ENCODE measurements around the gene FUT6. TPM values are rescaled to one million over a fixed set of nuclear protein-coding genes. Genes with fewer than 3 reads are reported as not detected.
"Not testable (repeated sequence)": the region's sequence is repeated elsewhere in the genome, so short reads cannot be mapped to it uniquely, and the experiment has no call there.

FUT6 gene
- total RNA-seq, 4 donors from 2014 or later = 0.17 TPM; not detected in 3

GRCh38 chr19:5851302-5851701, 11.8 kb upstream of the FUT6 start, which contains the start of gene FUT3:
TSS of gene FUT3 (minus strand) at chr19:5851449.
- no peaks in the 10 kb centered on the region for H3K36me3 ChIP-seq
- DNase-seq (ENCODE audit: extremely low spot score) = no peak
- no peak within 1 kb of the TSS for H3K4me3 ChIP-seq
- no peak for TF ChIP-seq POLR2A (IDR thresholded peaks at IDR 0.05; ENCODE audit: low read depth)
- no peak for TF ChIP-seq CTCF (IDR thresholded peaks at IDR 0.05)
- TF ChIP-seq POLR2AphosphoS5 (IDR thresholded peaks at IDR 0.05) = no peak
- no peak for TF ChIP-seq EP300 (IDR thresholded peaks at IDR 0.05)
- no peaks in the 10 kb centered on the region for H3K27me3 ChIP-seq
- peaks cover 0 to 15% (median 12%) of the 10 kb centered on the region in 4 donors for H3K4me1 ChIP-seq
- 76% methylated on average over 10 of the region's 10 CpGs for WGBS
- H3K9me3 ChIP-seq = no peaks in the 10 kb centered on the region
- peak within 1 kb of the TSS in 1 of 4 donors; percentile 14 for H3K27ac ChIP-seq (replicated peaks in 1 of 4)
- intact Hi-C loops (cut with DNase I) = no loop called here

- TF ChIP-seq CTCF (IDR thresholded peaks at IDR 0.05) (no peak), POLR2AphosphoS5 (IDR thresholded peaks at IDR 0.05) (peak; percentile 41 to 54)
- WGBS = 11% methylated on average over 5 of the region's 5 CpGs
These were observed 11.3 kb upstream of the FUT6 start for GRCh38 chr19:5850743-5851293.

GRCh38 chr19:5850189-5850588, 10.7 kb upstream of the FUT6 start:
- WGBS = 83% methylated on average over 6 of the region's 6 CpGs
- H3K36me3 ChIP-seq = no peaks in the 10 kb centered on the region
- no peak for DNase-seq (ENCODE audit: extremely low spot score)
- intact Hi-C loops (cut with DNase I) = no loop called here
- TF ChIP-seq CTCF (IDR thresholded peaks at IDR 0.05) (no peak), EP300 (IDR thresholded peaks at IDR 0.05) (no peak), POLR2A (IDR thresholded peaks at IDR 0.05; ENCODE audit: low read depth) (no peak), POLR2AphosphoS5 (IDR thresholded peaks at IDR 0.05) (no peak)
- H3K27ac ChIP-seq (replicated peaks in 1 of 4) = no peak overlapping the region
- H3K4me1 ChIP-seq = peaks cover 0 to 15% (median 12%) of the 10 kb centered on the region in 4 donors
- no peak overlapping the region for H3K4me3 ChIP-seq
- H3K9me3 ChIP-seq = no peaks in the 10 kb centered on the region
- no peaks in the 10 kb centered on the region for H3K27me3 ChIP-seq

More at GRCh38 chr19:5850743-5851293, 11.3 kb upstream of the FUT6 start:
- no peaks in the 10 kb centered on the region for H3K36me3 ChIP-seq
- DNase-seq (ENCODE audit: extremely low spot score) = no peak
- H3K4me3 ChIP-seq = no peak overlapping the region
- H3K4me1 ChIP-seq = peaks cover 0 to 15% (median 12%) of the 10 kb centered on the region in 4 donors
- H3K27me3 ChIP-seq = no peaks in the 10 kb centered on the region
- H3K27ac ChIP-seq (replicated peaks in 1 of 4) = peak overlapping the region in 1 of 4 donors; percentile 14
- H3K9me3 ChIP-seq = no peaks in the 10 kb centered on the region
- intact Hi-C loops (cut with DNase I) = no loop called here

GRCh38 chr19:5848621-5849020, 9.1 kb upstream of the FUT6 start:
- H3K27ac ChIP-seq (replicated peaks in 1 of 4) = not testable (repeated sequence)
- 84% methylated on average over 5 of the region's 5 CpGs for WGBS

GRCh38 chr19:5847846-5848245, 8.3 kb upstream of the FUT6 start:
- H3K27me3 ChIP-seq; DNase-seq (ENCODE audit: extremely low spot score); H3K4me3 ChIP-seq; H3K36me3 ChIP-seq; H3K27ac ChIP-seq (replicated peaks in 1 of 4); intact Hi-C loops (cut with DNase I); H3K9me3 ChIP-seq: not testable (repeated sequence)
- WGBS = 84% methylated on average over 10 of the region's 10 CpGs
- H3K4me1 ChIP-seq = peaks cover 0 to 15% (median 12%) of the 10 kb centered on the region in 4 donors

More at GRCh38 chr19:5848621-5849020, 9.1 kb upstream of the FUT6 start:
- intact Hi-C loops (cut with DNase I); H3K9me3 ChIP-seq; DNase-seq (ENCODE audit: extremely low spot score); H3K4me3 ChIP-seq; H3K36me3 ChIP-seq; H3K27me3 ChIP-seq: not testable (repeated sequence)
- peaks cover 0 to 15% (median 12%) of the 10 kb centered on the region in 4 donors for H3K4me1 ChIP-seq

All from esophagus muscularis mucosa (tissue), 4 donors.